Umbilical cord (tissue), 2 donors: ENCODE measurements around the gene HSD17B3. TPM values are rescaled to one million over a fixed set of nuclear protein-coding genes. Genes with fewer than 3 reads are reported as not detected.
A peak's percentile ranks its signal among the peaks of the same experiment; 100 is the strongest.
"Not testable (repeated sequence)": the region's sequence is repeated elsewhere in the genome, so short reads cannot be mapped to it uniquely, and the experiment has no call there.

Experiments used
- DNase-seq: peaks from one replicate; pipeline ENCODE4 v3.0.0-alpha.2; 2015; ENCODE audit warnings: low spot score
- total RNA-seq: library from RNA; depleted of rRNA; stranded (reverse); fragments of >200 nt; gene quantifications from one replicate; pipeline ENCODE4 v1.2.3, GENCODE V29; 2014; ENCODE audit warnings: low replicate concordance; ENCODE audit not compliant: insufficient read depth

The HSD17B3 gene
- total RNA-seq, 1 donor from 2014 or later: 2.4 TPM

- DNase-seq: not testable (repeated sequence)
These were observed 65.6 kb downstream of the HSD17B3 start for GRCh38 chr9:96236337-96236736.

GRCh38 chr9:96232539-96233241 lies 69.3 kb downstream of the HSD17B3 start:
- DNase-seq: peak; percentile 97

- DNase-seq: no peak
These were observed 69.8 kb downstream of the HSD17B3 start for GRCh38 chr9:96232164-96232538.

- no peak for DNase-seq
These were observed 72.0 kb downstream of the HSD17B3 start for GRCh38 chr9:96230002-96230401.

GRCh38 chr9:96222132-96222531 lies 79.8 kb downstream of the HSD17B3 start:
- DNase-seq: no peak

GRCh38 chr9:96219900-96220257 lies 82.1 kb downstream of the HSD17B3 start:
- DNase-seq: no peak

GRCh38 chr9:96219026-96219899 lies 82.7 kb downstream of the HSD17B3 start:
- DNase-seq: no peak

GRCh38 chr9:96217754-96218693 lies 84.0 kb downstream of the HSD17B3 start:
- peak; percentile 89 for DNase-seq

- peak; percentile 98 for DNase-seq
These were observed 84.7 kb downstream of the HSD17B3 start for GRCh38 chr9:96217294-96217707.

GRCh38 chr9:96216583-96216982 lies 85.4 kb downstream of the HSD17B3 start:
- peak; percentile 68 for DNase-seq

- DNase-seq: no peak
These were observed 86.1 kb downstream of the HSD17B3 start for GRCh38 chr9:96215841-96216240.

- no peak for DNase-seq
These were observed 87.3 kb downstream of the HSD17B3 start for GRCh38 chr9:96214635-96215034.

GRCh38 chr9:96209407-96210271 lies 92.3 kb downstream of the HSD17B3 start:
- peak; percentile 63 for DNase-seq

- DNase-seq: no peak
These were observed 95.7 kb downstream of the HSD17B3 start for GRCh38 chr9:96206156-96206751.

GRCh38 chr9:96204853-96205252 lies 97.1 kb downstream of the HSD17B3 start:
- DNase-seq: no peak

GRCh38 chr9:96203867-96204501 lies 98.0 kb downstream of the HSD17B3 start:
- peak; percentile 67 for DNase-seq

- DNase-seq: no peak
These were observed 98.8 kb downstream of the HSD17B3 start for GRCh38 chr9:96202971-96203780.

GRCh38 chr9:96201140-96201539 lies 100.8 kb downstream of the HSD17B3 start:
- DNase-seq: no peak

GRCh38 chr9:96199006-96199405 lies 103.0 kb downstream of the HSD17B3 start:
- no peak for DNase-seq
